ENCODE measurements around the gene MAGEA10.
"Not testable (repeated sequence)": the region's sequence is repeated elsewhere in the genome, so short reads cannot be mapped to it uniquely, and the experiment has no call there.

Gene MAGEA10

DNA sequence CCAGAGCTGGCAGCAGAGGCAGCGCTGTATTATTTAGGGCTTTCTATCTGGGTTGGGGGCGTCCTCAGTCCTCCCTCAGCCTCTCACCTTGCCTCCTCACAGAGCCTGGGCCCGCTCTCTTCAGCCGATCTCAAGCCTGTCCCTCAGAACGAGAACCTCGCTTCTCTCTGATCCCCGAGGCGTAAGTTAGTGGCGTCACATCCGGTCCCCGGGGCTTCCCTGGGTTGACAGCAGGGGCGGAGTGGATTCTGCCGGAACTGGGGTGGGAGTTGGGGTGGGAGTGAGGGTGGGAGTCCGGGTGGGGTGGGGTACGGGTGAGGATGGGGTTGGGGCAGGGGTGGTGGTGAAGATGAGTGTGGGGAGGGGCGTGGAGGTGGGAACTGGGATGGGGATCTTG is at the start of gene MAGEA10:
Gene MAGEA10 (minus strand): TSS at position 190 of the 397 bp plus-strand sequence. CDS start 2,957 bp downstream, outside the sequence.
- no peak for DNase-seq (ENCODE audit: extremely low read depth in 1 of 2, low read depth in 1 of 2)

DNA sequence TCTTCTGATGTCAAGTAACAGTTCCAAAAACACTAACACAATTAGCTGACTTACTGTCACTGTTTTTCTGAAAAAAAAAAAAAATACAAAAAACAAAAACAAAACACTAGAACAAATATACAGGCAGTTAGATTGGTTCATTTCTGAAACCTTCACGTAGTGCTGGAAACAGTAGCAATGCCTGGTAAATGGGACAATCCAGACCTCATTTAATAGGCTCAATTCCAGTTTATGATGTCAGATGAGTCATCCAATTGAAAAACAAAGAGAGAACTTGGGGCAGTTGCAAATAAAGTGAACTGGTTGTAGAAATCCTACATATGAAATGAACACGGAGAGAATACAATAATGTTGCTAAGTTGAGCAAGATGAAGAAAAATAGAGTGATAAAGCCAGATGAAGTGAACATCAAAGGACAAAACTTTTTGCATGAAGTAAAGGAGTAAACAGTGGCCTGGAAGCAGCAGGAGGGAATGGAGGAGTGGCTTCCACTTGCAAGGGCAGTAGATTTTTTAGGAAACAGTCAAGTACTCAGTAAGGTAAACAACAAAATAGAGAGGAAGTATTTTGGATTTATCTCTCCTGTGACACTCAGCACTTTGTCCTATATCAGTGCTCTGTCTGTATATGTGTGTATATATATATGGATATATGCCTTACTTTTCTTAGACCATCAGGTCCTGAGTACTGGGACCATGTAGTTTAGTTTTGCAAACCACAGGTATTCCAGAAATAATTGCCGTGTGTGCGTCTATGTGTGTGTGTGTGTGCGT is 39.3 kb upstream of the MAGEA10 start:
- DNase-seq (ENCODE audit: extremely low read depth in 1 of 2, low read depth in 1 of 2), result no peak

DNA sequence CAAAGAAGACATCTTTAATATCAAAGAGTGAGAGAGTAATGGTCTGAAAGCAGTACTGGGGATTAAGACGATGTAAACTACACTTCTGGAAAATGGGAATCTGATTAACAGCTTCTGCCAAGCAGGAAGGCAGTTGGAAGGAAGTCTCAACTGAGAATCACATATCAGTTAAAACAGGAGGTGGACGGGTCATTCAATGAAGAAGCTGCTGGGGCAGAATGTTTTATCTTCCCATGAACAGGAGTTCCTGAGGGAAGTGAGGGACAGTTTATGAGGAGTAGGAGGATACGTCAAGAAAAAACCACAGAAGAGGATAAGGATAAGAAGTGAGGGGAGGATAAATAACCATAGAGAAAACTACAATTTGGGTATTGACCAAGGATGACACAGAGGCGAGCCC is 38.7 kb upstream of the MAGEA10 start:
- no peak for DNase-seq (ENCODE audit: extremely low read depth in 1 of 2, low read depth in 1 of 2)

DNA sequence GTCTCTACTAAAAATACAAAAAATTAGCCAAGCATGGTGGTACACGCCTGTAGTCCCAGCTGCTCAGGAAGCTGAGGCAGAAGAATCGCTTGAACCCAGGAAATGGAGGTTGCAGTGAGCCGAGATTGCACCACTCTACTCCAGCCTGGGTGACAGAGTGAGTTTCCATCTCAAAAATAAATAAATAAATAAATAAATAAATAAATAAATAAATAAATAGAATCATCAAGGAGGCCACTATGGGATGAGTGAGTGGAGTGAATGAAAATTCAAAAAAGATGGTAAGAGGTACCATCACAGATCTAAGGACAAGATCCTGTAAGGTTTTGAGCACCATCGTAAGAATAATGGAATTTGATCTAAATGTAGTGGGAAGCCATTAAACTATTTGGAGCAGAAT is 37.5 kb upstream of the MAGEA10 start:
- not testable (repeated sequence) for DNase-seq (ENCODE audit: extremely low read depth in 1 of 2, low read depth in 1 of 2)

DNA sequence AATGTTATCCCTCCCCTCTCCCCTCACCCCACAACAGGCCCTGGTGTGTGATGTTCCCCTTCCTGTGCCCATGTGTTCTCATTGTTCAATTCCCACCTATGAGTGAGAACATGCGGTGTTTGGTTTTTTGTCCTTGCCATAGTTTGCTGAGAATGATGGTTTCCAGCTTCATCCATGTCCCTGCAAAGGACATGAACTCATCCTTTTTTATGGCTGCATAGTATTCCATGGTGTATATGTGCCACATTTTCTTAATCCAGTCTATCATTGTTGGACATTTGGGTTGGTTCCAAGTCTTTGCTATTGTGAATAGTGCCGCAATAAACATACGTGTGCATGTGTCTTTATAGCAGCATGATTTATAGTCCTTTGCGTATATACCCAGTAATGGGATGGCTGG is 35.5 kb upstream of the MAGEA10 start:
- not testable (repeated sequence) for DNase-seq (ENCODE audit: extremely low read depth in 1 of 2, low read depth in 1 of 2)

DNA sequence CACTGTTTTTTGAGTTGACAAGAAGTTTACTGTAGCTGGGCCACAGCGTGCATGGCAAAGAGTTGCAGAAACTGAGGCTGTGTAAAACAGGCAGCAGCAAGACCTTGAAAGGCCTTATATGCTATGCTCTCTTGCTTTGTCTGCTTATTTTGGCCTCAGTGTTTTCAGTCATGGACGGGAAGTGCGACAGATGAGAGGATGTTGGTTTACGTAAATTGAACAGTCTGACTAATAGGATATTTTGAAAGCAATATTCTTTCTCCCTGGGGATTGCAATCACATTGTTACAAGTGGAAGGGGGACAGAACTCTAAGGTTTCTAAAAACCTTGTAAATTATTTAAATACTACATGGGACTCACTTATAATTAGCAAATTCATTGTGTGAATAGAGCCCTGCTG is 32.2 kb upstream of the MAGEA10 start:
- DNase-seq (ENCODE audit: extremely low read depth in 1 of 2, low read depth in 1 of 2), result no peak

DNA sequence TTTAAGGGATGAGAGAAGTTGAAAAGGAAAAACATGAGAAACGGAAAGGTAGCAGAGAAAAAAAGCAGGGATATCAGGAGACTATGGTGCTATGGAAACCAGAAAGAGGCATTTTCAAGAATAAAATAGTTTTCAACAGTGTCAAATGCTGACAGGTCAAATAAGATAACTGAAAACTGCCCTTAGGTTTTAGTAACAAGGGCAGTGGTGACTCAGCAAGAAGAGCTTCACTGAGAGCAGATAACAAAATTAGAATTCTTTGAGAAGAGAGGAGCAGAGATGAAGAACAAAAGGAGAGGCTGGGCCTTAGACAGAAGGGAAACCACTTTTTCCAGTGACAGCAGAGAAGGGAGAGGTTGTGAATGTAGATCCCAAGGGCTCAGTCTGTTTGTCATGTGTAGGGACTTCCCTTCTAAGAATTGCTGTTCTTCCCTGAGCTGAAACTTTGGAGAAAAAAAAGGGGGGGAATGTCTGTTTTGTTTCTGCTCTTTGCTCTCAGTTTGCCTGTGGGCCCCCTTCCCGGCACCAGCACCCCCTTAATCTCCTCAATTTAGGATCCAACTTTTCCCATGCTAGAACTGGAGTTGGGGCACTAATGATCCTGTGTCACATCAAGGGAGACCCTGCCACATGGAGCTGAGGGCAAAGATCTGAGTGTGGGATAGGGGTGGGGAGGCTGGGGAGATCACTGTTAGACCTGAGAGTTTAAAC is 26.8 kb upstream of the MAGEA10 start:
- no peak for DNase-seq (ENCODE audit: extremely low read depth in 1 of 2, low read depth in 1 of 2)

DNA sequence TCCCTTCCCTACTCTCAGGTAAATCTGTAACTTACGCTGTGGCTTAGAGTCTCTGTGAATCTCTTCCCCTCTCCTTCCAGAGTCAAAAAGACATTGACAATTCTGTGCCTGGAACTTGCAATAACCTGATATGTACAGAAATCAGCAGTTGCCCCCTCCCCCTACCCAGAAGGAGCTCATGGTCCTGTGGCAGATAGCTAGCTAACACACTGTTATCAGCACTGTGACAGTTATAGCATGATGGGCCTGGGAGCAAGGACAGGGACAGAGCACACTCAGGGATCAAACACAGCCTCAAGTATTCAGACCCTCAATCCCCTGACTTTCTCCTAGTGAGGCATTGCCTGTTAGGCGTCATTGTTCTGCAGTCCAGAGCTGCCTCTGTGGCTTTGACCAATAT is 18.7 kb upstream of the MAGEA10 start:
- DNase-seq (ENCODE audit: extremely low read depth in 1 of 2, low read depth in 1 of 2), result no peak

DNA sequence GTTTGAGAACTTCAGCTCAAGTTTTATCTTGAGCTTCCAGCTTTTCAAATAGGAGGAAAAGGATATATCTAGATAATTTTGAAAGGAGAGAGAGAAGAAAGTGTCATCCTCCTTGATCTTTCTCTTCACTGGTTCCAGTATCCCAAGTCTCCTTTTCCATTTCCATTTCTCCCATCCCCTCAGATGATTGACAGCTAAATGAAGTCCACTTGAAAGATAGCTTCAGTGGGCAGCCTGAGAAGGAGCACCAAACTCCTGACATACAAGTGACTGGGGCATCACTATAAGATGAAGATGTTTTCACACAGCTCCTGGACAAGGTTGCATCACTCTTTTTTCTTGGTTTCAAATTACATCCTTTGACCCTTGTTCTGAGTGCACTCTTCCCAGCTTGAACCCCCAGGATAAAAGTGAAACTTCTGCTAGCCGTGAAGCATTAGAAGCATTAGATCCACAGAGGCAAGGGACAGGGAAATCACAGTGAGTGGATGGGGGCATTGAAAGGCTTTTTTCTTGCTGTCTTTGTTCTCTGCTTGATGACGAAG is 17.5 kb upstream of the MAGEA10 start:
- no peak for DNase-seq (ENCODE audit: extremely low read depth in 1 of 2, low read depth in 1 of 2)

DNA sequence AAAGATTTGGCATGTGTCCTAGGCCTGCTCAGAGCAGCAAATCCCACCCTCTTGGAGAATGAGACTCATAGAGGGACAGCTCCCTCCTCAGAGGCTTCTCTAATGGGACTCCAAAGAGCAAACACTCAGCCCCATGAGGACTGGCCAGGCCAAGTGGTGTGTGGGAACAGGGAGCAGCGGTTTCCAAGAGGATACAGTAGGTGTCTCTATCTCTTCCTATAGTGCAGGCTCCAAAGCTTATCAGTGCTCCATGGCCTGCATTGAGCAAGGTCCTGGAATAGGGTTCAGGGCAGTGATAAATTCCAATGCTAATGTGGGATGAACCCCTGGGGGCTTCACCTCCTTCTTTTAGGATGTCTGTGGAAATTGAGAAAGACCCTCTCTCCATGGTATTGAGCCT is 15.7 kb upstream of the MAGEA10 start:
- no peak for DNase-seq (ENCODE audit: extremely low read depth in 1 of 2, low read depth in 1 of 2)

DNA sequence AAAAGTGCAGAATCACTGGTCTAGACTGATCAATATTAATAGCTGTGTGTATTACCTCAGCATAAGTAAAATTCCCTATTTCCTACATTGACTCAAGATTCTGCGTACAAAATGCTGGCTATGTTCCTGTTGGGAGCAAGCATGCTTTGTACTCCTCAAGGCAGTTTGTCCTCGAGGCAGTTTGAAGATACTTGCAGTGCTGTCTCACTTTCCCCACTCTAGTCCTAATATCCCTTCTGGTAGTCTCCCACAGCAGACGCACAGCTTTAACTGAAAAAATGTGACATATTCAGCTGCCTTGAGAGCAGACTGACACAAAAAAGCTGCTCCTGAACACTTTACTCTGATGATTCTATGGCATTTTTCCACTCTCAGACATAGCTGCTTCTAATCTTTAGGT is 12.9 kb upstream of the MAGEA10 start:
- no peak for DNase-seq (ENCODE audit: extremely low read depth in 1 of 2, low read depth in 1 of 2)

DNA sequence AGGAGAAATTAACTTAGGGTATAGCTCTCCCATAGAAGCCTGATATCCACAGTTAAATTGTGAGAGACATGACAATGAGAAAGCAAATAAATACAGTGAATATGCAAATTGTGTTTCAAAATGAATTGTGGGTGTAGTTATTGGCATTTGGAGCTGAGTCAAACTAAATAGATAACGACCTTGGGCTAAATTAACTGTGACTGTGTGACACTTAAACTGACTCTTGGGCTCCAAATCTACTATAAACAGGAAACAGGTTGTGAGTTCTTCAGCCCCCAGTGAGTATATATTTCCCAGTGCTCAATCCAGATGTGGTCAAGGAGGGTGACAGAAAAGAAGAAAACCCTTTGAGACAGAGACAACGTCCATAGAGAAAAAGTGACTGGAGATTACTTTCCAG is 11.3 kb upstream of the MAGEA10 start:
- no peak for DNase-seq (ENCODE audit: extremely low read depth in 1 of 2, low read depth in 1 of 2)

DNA sequence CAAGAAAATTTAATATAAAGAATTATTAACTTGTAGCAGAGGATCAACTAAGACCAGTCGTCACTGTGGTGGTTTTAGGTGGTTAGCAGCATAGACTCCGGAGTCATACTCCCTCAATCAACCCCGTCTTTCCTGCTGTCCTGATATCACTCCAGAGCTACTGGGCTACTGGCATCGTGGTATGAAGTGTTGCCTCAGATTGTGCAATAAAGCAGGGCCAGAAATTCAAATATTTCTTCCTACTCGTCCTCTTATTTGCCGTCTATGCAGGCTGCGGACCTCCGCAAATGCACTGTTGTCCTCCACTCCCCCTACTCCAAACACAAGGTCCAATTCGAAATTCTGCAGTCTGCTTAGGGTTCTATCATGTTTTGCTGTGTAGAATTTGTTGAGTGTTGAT is 1.2 kb upstream of the MAGEA10 start:
- no peak for DNase-seq (ENCODE audit: extremely low read depth in 1 of 2, low read depth in 1 of 2)

DNA sequence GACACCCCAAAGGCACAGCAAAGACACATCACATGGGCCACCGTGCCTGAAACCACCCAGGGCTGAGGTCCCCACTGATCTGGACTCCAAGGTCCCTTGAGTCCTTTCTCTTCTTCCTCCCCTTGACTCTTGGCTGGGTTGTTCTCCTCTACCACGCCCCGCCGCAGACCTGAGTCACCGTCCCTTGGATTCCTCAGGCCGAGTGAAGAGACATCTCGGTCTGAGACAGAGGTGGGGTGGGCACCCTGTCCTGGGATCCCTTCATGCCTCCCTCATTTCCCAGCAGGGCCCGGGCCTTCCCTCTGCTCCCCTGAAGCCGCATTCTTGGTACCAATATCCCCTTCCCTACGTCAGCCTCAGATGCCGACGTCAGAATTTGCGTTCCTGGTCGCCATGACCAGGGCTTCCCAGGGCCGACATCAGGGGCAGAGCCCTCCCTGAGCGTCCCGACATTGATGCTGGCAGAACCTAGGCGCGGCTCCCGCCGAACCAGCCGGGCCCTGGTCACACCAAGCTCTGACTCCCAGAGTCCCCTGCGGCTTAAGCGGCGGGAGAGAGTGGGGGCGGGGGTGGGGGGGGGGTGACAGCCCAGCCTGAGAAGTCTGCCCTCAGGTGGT is 498 bp downstream of the MAGEA10 start:
- no peak for DNase-seq (ENCODE audit: extremely low read depth in 1 of 2, low read depth in 1 of 2)

DNA sequence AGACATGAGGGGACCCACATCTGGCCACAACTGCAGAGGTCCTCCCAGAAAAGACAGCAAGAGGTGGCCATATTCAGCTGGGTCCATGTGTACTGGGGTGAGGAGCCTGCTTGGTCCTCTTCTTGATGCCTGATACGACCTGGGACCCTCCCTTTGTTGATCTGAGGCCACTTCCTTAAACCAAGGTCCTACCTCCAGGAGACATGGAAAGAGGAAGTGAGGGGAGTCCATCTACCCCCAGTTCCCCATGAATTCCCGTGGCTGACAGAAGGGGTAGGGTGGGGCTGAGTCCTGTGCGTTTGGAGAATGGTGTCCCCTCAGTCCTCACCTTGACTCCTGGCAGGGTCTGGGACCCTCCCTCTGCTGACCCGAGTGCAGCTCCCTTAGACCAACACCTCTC is 2.1 kb downstream of the MAGEA10 start:
- no peak for DNase-seq (ENCODE audit: extremely low read depth in 1 of 2, low read depth in 1 of 2)

DNA sequence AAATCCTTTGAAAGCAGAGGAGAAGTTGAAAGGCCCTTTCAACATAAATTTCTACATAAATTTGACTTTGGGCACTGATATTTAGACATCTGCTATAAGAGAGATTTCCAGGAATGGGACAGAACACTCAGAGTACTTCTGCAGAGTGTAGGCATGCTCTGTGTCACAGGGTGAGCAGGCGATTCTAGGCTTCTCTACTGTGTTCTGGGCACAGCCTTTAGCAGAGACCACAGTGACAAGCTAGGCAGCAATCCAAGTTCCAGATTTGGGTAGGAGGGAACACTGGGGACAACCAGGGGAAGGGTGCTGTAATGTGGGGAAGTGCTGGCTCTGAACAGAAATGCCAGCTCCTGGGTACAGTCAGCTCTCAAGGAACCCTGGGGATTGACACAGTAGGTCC is 6.9 kb downstream of the MAGEA10 start:
- DNase-seq (ENCODE audit: extremely low read depth in 1 of 2, low read depth in 1 of 2), result no peak

DNA sequence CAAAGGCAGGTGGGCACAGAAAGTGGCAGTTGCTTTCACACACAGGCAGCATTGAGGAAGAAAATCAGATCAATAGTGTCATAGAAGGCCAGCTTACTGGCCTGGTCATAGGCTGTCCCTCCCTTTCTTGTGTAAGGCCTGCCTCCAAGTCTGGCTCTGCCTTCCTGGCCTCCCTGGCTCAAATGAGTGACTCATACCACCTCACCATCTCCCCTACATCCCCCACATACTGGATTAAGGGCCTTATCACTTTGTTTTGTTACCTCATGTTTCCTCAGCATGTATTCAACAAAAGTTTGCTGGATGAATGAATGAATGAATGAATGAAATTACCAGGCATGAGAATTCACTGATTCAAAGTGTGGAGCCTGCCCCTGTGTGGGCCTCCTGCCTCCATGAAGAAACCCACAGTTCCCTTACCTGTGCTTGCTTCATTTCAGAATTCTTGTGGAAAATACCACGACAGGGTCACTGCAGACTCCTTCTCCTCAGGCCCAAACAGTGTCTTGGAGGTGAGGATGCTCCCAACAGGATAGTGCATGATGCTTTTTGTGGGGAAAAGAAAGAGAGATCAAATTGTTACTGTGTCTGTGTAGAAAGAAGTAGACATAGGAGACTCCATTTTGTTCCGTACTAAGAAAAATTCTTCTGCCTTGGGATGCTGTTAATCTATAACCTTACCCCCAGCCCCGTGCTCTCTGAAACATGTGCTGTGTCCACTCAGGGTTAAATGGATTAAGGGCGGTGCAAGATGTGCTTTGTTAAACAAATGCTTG is 9.1 kb downstream of the MAGEA10 start:
- DNase-seq (ENCODE audit: extremely low read depth in 1 of 2, low read depth in 1 of 2), result not testable (repeated sequence)

DNA sequence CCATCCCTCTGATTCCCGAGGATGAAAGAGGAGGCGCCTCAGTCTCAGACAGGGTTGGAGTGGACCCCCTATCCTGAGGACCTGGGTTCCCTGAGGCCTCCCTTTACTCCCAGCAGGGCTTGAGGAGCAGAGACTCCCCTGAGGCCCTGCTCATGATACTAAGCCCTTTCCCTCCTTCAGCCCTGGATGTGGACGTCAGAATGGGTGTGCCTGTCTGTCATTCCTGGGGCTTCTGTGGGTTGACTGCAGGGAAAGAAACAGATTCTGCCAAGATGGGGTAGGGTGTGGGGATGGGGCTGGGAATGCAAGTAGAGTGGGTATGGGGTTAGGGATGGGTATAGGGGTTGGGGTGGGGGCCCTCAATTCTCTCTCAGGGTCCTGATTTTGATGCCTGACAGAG is 21.1 kb downstream of the MAGEA10 start:
- DNase-seq (ENCODE audit: extremely low read depth in 1 of 2, low read depth in 1 of 2), result no peak

DNA sequence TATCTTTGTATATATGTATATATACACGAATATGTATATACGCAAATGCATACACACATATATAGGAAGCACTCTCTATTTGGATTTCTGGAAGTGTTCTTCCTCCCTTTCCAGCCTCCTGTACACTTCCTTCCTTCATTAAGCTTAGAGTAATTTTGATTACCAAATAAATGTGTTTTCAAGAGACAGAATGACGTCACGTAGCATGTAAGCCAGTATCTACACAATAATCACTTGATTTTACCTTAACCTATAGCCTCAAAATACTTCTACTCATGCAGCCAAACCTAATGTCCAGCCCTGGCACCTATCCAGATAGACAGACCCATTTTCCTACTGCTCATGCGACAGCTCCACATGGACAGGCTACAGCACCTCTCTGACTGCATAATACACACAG is 29.9 kb downstream of the MAGEA10 start:
- no peak for DNase-seq (ENCODE audit: extremely low read depth in 1 of 2, low read depth in 1 of 2)

DNA sequence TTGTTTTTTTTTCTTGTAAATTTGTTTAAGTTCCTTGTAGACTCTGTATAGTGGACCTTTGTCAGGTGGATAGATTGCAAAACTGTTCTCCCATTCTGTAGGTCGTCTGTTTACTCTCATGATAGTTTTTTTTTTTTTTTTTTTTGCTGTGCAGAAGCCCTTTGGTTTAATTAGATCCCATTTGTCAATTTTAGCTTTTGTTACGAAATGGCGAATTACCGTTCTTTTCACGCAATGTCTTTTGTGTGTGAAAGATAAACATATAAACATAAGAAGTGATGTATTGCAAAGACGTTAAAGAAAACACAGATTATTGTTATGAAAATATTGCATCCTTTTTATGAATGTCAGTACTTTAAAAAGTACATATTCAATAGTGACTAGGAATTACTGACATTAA is 34.5 kb downstream of the MAGEA10 start:
- DNase-seq (ENCODE audit: extremely low read depth in 1 of 2, low read depth in 1 of 2), result no peak

DNA sequence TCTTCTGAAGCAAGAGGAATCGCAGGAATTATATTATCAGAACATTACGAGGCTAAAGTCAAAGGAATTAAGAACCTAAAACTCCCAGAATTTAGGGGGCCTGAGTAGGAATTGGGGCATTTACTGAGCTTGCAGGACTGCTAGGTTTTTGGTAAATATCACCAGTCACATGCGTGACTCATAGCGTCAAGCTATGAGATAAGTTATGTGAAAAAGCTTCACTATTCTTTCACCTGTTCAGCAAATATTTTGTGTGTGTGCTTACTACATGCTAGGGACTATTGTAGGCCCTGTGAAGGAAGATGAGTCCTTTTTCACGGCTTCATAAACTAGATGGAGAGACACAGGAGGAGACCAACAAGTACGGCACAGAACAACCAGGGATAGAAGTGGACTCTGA is 52.2 kb downstream of the MAGEA10 start:
- DNase-seq (ENCODE audit: extremely low read depth in 1 of 2, low read depth in 1 of 2), result no peak
